ENCODE measurements around the gene CHMP2A.
"Not testable (repeated sequence)": the region's sequence is repeated elsewhere in the genome, so short reads cannot be mapped to it uniquely, and the experiment has no call there.

CHMP2A gene

GRCh38 chr19:58554494-58555368, at the start of gene CHMP2A:
Gene CHMP2A (minus strand): TSS chr19:58555105. CDS start chr19:58554212, 893 bp downstream.
- DNase-seq: no peak

- no peak for DNase-seq
Measured at GRCh38 chr19:58586133-58586765, 31.3 kb upstream of the CHMP2A start.

- DNase-seq: no peak
Measured at GRCh38 chr19:58585442-58586132, 30.7 kb upstream of the CHMP2A start.

GRCh38 chr19:58584498-58585441, 29.9 kb upstream of the CHMP2A start:
- no peak for DNase-seq

GRCh38 chr19:58582985-58583384, 28.1 kb upstream of the CHMP2A start:
- DNase-seq: no peak

- no peak for DNase-seq
Measured at GRCh38 chr19:58581227-58582141, 26.6 kb upstream of the CHMP2A start.

GRCh38 chr19:58579473-58580142, 24.7 kb upstream of the CHMP2A start:
- no peak for DNase-seq

GRCh38 chr19:58578012-58578925, 23.4 kb upstream of the CHMP2A start:
- DNase-seq: no peak

- DNase-seq: not testable (repeated sequence)
Measured at GRCh38 chr19:58577581-58577980, 22.7 kb upstream of the CHMP2A start.

- no peak for DNase-seq
Measured at GRCh38 chr19:58575183-58576041, 20.5 kb upstream of the CHMP2A start.

GRCh38 chr19:58573658-58574164, 18.8 kb upstream of the CHMP2A start:
- no peak for DNase-seq

GRCh38 chr19:58572818-58573657, 18.1 kb upstream of the CHMP2A start, which contains the start of gene MZF1:
Gene MZF1 (minus strand): TSS chr19:58573335. CDS start chr19:58571389, 1,946 bp downstream.
- no peak for DNase-seq

- DNase-seq: no peak
Measured at GRCh38 chr19:58572026-58572817, 17.3 kb upstream of the CHMP2A start.

- no peak for DNase-seq
Measured at GRCh38 chr19:58571575-58571947, 16.7 kb upstream of the CHMP2A start.

- no peak for DNase-seq
Measured at GRCh38 chr19:58570770-58571574, 16.1 kb upstream of the CHMP2A start.
